HG02763 (cell line): ENCODE data around the gene SCPEP1.
A peak's percentile ranks its signal among the peaks of the same experiment; 100 is the strongest.

Experiments used
- ATAC-seq: cut with Tn5 transposase; IDR thresholded peaks from one replicate; pipeline ENCODE4 v1.9.1; 2021; ENCODE audit warnings: mild to moderate bottlenecking, moderate library complexity; ENCODE audit not compliant: unreplicated experiment

SCPEP1 gene

DNA sequence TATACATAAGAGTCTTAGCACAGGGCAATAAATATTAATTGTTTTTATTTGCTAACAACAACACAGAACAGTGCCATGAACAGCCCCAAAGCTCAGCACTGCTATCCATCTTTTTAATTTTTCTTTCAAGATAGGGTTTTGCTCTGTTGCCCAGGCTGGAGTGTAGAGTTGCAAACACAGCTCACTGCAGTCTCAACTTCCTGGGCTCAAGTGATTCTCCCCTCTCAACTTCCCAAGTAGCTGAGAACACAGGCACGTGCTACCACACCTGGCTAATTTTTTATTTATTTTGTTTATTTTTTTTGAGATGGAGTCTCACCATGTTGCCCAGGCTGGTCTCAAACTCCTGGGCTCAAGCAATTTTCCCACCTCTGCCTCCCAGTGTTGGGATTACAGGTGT is 59.5 kb downstream of the SCPEP1 start:
- ATAC-seq = no peak

DNA sequence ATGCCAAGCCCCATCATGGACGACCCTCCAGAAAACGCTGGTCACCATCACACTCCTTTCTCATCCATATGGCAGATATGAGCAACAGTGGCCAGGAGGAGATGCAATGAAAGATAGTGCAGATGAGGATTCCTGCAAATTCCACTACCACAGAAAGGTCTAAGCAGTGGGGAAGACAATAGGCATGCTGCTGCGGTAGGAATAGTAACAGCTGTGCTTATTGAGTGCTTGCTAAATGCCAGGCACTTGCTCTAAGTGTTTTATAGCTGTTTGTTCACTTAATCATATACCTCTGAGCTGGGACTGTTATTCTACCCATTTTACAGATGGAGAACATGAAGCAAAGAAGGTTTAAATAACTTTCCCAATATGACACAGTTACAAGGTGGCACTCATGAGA is 60.6 kb downstream of the SCPEP1 start:
- no peak for ATAC-seq

DNA sequence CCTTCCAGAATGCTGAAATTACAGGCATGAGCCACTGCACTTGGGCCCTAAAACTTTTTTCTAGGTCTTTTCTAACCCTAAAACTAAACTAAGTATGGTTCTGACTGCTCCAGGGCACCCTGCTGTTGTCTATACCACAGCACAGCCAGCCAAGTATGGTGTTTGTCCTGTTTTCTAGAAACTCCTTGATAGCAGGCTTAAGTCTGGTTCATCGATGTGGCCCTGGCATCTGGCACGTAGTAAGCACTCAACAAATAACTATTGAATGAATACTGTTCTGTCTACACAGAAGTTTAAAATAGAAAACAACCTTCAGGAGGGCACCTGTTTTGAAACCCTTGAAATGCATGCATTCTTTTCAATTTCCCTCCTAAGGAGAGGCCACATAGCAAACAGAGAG is 62.6 kb downstream of the SCPEP1 start:
- no peak for ATAC-seq

DNA sequence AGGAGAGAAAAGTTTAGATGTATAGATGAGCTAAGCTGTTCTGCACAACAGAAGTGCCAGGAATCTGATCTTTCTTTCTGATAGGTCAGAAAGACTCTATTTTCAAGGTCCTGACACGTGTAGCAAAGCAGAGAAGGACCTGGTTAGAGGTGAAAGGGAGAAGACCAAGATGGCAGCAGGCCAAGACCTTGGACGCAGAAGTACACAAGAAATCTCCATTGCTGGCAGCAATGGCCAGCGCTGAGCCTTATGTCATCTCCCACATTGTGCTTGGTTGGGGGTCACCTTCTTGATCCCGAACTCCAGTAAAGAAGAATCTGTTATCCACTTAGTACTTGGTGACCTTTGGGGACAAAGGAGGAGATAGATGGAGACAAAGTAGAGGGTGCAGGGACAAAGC is 65.3 kb downstream of the SCPEP1 start:
- ATAC-seq = no peak

DNA sequence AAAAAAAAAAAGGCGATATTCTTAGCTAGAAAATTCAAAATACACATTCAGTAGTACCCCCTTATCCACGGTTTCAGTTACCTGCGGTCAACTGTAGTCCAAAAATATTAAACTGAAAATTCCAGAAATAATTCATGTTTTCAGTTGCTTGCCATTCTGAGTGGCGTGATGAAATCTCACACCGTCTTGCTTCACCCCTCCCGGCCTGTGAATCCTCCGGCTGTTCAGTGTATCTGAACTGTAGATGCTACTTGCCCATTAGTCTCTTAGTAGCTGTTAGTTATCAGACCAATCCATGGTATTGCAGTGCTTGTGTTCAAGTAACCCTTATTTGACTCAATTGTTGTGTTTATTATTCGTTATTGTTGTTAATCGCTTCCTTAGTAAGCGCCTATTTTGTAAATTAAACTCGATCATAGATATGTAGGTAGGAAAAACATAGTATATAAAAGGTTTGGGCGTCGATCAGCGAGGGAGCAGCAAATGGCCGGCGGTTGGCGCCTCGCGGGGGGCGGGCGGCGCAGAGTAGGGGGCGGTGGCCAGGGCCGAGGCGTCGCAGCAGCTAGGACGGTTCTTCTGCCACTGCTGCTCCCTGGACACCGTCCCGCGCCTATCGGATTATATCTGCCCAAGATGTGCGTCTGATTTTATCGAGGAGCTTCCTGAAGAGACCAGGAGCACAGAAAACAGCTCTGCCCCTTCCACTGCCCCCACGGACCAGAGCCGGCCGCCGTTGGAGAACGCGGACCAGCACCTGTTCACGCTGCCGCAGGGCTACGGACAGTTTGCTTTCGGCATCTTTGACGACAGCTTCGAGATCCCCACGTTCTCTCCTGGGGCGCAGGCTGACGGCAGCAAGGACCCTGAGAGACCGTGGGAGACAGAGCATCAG is 67.3 kb downstream of the SCPEP1 start:
- ATAC-seq = no peak

DNA sequence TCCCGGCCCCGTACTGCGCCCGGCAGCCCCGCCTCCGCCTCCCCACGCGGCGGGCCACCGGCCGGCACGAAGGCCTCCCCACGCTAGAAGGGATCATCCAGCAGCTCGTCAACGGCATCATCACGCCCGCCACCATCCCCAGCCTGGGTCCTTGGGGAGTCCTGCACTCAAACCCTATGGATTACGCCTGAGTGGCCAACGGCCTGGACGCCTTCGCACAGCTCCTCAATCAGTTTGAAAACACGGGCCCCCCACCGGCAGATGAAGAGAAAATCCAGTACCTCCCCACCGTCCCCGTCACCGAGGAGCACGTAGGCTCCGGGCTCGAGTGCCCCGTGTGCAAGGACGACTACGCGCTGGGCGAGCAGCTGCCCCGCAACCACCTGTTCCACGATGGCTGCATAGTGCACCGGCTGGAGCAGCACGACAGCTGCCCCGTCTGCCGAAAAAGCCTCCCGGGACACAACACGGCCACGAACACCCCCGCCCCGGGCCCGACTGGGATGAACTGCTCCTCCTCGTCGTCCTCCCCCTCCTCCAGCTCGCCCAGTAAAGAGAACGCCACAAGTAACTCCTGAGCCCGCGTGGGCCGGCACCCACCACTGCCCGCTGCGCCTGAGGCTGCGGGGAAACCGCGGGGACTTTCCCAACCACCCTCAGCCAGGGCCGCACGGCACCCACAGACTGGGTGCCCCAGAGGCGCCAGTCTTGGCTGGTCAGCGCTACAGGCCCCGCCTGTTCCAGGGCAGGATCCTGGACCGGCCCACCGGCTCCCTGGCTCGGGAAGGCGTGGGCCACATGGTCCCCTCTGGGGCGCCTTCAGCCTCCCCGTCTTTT is 68.2 kb downstream of the SCPEP1 start:
- ATAC-seq = peak; percentile 54

DNA sequence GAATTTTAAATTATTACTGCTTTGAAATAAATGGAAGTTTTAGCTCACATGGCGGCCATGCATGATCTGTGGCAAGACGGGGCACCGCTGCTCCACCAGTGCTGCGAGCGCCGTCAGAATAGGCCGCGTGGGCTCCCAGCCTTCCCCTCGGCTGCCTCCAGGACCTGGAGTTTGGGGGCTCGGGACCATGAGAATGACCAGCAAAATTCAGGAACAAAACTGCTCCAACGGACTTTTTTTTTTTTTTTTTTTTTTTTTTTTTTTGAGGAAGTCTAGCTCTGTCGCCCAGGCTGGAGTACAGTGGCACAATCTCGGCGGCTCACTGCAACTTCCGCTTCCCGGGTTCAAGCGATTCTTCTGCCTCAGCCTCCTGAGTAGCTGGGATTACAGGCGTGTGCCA is 68.8 kb downstream of the SCPEP1 start:
- no peak for ATAC-seq

DNA sequence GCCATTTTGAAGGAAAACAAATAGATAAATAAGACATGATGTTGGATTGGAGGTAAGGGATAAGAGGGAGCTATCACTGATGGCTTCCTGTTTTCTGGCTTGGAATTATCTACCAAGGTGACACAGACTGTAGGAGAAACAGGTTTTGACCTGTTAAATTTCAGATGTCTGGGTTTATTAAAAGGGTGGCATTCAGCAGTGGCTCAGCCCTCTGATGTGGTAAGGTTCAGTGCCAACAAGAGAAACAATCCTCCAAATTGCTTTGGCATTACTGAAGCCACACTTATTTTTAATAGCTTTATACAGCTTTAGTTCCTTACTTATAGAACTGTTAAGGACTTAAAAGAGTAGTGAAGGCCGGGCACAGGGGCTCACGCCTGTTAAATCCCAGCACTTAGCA is 70.2 kb downstream of the SCPEP1 start:
- ATAC-seq = no peak

DNA sequence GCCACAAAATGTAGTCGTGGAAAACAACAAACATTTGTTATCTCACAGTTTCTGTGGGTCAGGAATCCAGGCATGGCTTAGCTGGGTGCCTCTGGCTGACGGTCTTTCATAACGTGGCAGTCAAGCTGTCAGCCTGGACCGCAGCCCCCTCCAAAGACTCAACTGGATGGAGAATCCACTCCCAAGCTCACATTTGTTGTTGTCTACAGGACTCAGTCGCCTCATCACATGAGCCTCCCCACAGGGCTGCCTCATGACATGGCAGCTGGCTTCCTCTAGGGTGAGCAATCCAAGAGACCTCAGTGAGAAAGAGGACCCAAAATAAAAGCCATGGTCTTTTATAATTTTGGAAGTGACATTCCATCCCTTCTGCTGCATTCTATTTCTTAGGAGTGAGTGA is 72.4 kb downstream of the SCPEP1 start:
- ATAC-seq = no peak

DNA sequence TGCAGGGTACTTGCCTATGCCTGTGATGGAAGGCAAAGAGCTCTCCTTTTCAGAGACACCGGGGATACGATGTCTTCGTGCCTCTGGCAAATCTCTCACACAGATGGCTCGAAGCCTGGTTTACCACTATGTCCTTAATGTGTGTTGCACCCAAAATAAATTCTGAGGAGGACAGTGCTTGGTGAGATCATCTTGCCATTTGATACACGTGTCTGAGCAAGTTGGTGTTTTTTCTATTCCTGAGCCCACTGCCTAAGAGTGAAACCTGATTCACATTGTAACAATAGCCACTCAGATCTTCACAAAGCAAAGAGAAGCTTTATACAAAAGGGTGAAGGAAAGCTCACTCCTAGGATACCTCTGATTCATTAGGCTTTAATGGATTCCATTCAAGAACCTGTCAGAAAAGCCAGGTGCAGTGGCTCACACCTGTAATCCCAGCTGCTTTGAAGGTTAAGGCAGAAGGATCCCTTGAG is 74.0 kb downstream of the SCPEP1 start:
- no peak for ATAC-seq
